AG09319 (cell line): ENCODE measurements around the gene OGDH.

Source experiments
- DNase-seq: peaks from one replicate; pipeline ENCODE4 v3.0.0-alpha.2; 2010; ENCODE audit warnings: low read depth; ENCODE audit errors: extremely low read depth
- CTCF ChIP-seq: IDR thresholded peaks from 2 replicates; pipeline ENCODE4 v1.5.1; 2011; ENCODE audit warnings: low read depth, mild to moderate bottlenecking, inconsistent platforms, low read length, moderate library complexity

Gene OGDH

GRCh38 chr7:44705434-44705833 lies 99.0 kb downstream of the OGDH start:
- no peak for DNase-seq
- TF ChIP-seq CTCF: no peak

GRCh38 chr7:44706788-44707557 lies 100.5 kb downstream of the OGDH start:
- DNase-seq: no peak
- TF ChIP-seq CTCF: no peak

GRCh38 chr7:44707558-44708230 lies 101.3 kb downstream of the OGDH start:
- no peak for TF ChIP-seq CTCF
- DNase-seq: no peak

GRCh38 chr7:44709011-44709915 lies 102.8 kb downstream of the OGDH start:
- no peak for TF ChIP-seq CTCF

GRCh38 chr7:44709945-44710596 lies 103.6 kb downstream of the OGDH start:
- DNase-seq: no peak
- no peak for TF ChIP-seq CTCF

More at GRCh38 chr7:44709011-44709915, 102.8 kb downstream of the OGDH start:
- no peak for DNase-seq

- TF ChIP-seq CTCF: no peak
- DNase-seq: no peak
Observed at GRCh38 chr7:44711528-44711927, 105.1 kb downstream of the OGDH start.
